ENCODE measurements around the gene PDE4D.

DNA sequence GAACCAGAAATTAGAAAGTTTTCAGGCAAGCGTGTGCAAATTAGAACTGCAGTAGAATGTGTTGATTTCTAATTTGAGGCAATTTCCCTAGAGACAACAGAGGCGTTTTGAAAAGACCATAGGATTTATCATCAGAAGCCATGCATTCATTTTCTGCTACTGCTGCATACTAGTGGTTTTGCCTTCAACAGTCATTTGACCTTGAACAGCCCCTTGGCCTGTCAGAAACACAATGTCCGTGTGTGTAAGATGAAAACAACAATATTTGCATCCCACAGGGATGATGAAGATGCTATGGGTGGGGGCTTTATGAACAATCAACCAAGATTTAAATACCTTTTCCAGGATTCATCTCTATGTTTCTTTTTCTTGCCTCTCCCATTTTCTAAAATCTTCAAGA lies 73.7 kb downstream of the PDE4D start:
- TF ChIP-seq, protein P1, sequence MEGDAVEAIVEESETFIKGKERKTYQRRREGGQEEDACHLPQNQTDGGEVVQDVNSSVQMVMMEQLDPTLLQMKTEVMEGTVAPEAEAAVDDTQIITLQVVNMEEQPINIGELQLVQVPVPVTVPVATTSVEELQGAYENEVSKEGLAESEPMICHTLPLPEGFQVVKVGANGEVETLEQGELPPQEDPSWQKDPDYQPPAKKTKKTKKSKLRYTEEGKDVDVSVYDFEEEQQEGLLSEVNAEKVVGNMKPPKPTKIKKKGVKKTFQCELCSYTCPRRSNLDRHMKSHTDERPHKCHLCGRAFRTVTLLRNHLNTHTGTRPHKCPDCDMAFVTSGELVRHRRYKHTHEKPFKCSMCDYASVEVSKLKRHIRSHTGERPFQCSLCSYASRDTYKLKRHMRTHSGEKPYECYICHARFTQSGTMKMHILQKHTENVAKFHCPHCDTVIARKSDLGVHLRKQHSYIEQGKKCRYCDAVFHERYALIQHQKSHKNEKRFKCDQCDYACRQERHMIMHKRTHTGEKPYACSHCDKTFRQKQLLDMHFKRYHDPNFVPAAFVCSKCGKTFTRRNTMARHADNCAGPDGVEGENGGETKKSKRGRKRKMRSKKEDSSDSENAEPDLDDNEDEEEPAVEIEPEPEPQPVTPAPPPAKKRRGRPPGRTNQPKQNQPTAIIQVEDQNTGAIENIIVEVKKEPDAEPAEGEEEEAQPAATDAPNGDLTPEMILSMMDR (conservative IDR thresholded peaks at IDR 0.05; ENCODE audit: low read depth, low read length): no peak
- TF ChIP-seq EZH2 (IDR thresholded peaks at IDR 0.05; ENCODE audit: low read length, unreplicated experiment): no peak
